IPS DF 6.9 (cell line): ENCODE data around the gene CST9L.

Experiments used
- DNase-seq: peaks from one replicate; pipeline ENCODE4 v3.0.0-alpha.2; 2013; ENCODE audit warnings: low read depth, low spot score
- H3K27ac ChIP-seq: one replicate; pipeline ENCODE4 v1.5.1; 2013; ENCODE audit warnings: low read length, control low read depth
- H3K27me3 ChIP-seq: 2 replicates; pipeline ENCODE4 v1.6.1; 2013; ENCODE audit warnings: mild to moderate bottlenecking, low read length; ENCODE audit not compliant: control insufficient read depth, insufficient read depth
- H3K36me3 ChIP-seq: 2 replicates; pipeline ENCODE4 v1.6.1; 2013; ENCODE audit warnings: low read length; ENCODE audit not compliant: control insufficient read depth, insufficient read depth
- H3K4me1 ChIP-seq: 2 replicates; pipeline ENCODE4 v1.6.1; 2013; ENCODE audit warnings: low read length; ENCODE audit not compliant: control insufficient read depth, insufficient read depth
- H3K4me3 ChIP-seq: 2 replicates; pipeline ENCODE4 v1.5.1; 2013; ENCODE audit warnings: mild to moderate bottlenecking, low read length
- H3K9me3 ChIP-seq: 2 replicates; pipeline ENCODE4 v1.6.1; 2013; ENCODE audit warnings: low read length, inconsistent platforms; ENCODE audit not compliant: control insufficient read depth, insufficient read depth
- WGBS: extraction: QIAGEN DNeasy Blood & Tissue Kit; methylation state at CpG from one replicate; pipeline ENCODE4 v1.1.7; 2013; ENCODE audit warnings: mixed read lengths, missing lambda C conversion rate; ENCODE audit not compliant: insufficient read length, insufficient coverage; 5-methylcytosine and 5-hydroxymethylcytosine counted together

Gene CST9L

DNA sequence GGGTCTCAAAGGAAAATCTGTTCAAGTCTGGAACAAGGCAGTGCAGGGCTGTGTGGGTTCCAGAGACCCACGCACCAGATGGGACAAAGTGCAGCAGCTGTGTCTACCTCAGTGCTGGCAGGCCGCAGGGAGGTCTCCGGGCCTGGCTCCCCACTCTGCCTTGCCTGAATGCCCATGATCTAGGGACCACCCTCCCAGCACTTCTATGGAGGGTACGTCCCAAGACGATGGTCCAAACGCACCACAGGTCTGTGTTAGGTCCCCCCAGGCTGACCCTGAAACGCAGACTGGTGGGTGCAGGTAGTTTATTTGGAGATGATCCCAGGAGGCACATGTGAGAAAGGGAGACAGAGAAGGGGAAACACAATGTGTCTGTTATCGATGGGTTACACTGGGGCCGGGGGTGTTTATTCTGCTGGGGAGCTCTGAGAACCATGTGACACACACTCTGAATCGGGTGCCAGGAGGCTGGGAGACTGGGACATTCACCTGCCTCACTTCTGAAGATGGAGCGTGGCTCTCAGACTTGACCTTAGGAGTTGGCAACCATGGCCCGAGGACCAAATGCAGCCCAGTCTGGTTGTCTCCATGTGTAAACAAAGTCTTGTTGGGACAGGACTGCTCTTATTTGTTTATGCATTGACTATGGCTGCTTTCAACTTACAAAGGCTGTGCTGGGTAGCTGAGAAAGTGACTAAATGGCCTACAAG lies 21.7 kb downstream of the CST9L start:
- no CpG with 5 or more reads among the region's 12 CpGs for WGBS
- Histone ChIP-seq H3K4me1 (no peaks in the 10 kb centered on the region), H3K27me3 (no peaks in the 10 kb centered on the region), H3K27ac (no peak overlapping the region), H3K9me3 (no peaks in the 10 kb centered on the region), H3K4me3 (no peak overlapping the region), H3K36me3 (no peaks in the 10 kb centered on the region)
- DNase-seq = no peak

DNA sequence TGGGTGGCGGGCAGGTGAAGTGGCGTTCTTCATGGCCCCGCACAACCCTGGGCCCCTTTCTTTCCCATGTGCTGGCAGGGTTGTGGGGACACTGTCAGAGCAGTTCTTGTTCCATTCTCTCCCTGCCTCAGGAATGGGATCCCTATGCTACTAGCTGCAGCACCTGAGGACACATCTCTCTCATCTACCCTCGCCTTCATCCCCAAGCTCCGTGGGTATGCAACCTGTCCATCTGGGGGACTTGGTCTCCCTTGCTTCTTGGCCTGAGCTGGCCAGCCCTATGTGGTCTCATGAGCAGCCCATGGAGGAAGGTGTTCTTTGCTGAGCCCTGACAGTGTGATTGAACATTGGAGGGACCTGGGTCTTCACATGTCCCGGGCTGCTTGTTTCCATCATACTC lies 24.2 kb downstream of the CST9L start:
- Histone ChIP-seq H3K4me3 (no peak overlapping the region), H3K4me1 (peaks cover 1% of the 10 kb centered on the region; the same call in 1 of the 2 replicates), H3K27ac (no peak overlapping the region), H3K9me3 (no peaks in the 10 kb centered on the region), H3K36me3 (no peaks in the 10 kb centered on the region), H3K27me3 (no peaks in the 10 kb centered on the region; the same call in 1 of the 2 replicates)
- no peak for DNase-seq
- no CpG with 5 or more reads among the region's 6 CpGs for WGBS

DNA sequence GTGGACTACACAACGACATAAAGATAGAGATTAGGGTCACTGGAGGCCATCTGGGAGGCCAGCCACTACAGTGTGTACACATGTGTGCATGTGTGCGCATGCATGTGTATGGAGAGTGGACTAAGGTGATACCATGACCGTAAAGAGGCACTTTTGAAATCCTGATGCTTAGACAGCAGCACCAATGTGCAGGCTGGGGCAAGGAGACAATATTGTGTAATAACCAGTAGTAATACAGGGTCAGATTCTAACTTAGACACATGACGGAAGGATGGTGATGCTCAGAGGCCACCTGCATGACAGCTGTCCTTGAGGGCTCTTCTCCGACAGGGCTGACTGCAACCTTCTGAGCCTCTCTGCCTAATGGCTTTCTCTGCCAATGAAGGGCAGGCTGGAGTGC lies 25.5 kb downstream of the CST9L start:
- WGBS = no CpG with 5 or more reads among the region's 5 CpGs
- DNase-seq = no peak
- H3K36me3 ChIP-seq = no peaks in the 10 kb centered on the region

DNA sequence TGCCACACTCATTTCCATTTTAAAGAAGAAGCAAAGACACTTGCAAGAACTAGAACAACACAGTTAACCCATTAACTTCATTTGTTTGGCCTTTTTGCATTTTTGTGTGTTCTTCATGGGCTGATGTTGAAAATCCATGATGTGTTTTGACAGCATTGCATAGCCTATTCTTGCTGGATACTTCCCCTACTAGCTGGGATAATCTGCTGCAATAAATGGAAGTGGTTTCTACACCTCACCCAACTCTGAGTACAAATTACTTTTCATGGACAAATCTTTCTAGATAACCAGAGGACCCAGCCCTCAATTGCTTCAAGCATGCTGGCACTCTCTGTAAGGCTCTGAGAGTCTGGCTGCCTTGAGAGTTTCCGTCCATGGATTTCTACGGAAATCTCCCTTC lies 26.5 kb downstream of the CST9L start:
- peaks cover 1% of the 10 kb centered on the region; the same call in 1 of the 2 replicates for H3K4me1 ChIP-seq
- no peaks in the 10 kb centered on the region for H3K9me3 ChIP-seq
- H3K27me3 ChIP-seq = no peaks in the 10 kb centered on the region; the same call in 1 of the 2 replicates
- no peaks in the 10 kb centered on the region for H3K36me3 ChIP-seq
- H3K27ac ChIP-seq = no peak overlapping the region
- no CpG with 5 or more reads among the region's 2 CpGs for WGBS
- no peak overlapping the region for H3K4me3 ChIP-seq
- no peak for DNase-seq

More for the DNA sequence above, 25.5 kb downstream of the CST9L start:
- Histone ChIP-seq H3K9me3 (no peaks in the 10 kb centered on the region), H3K27ac (no peak overlapping the region), H3K27me3 (no peaks in the 10 kb centered on the region; the same call in 1 of the 2 replicates), H3K4me1 (peaks cover 1% of the 10 kb centered on the region; the same call in 1 of the 2 replicates), H3K4me3 (no peak overlapping the region)

DNA sequence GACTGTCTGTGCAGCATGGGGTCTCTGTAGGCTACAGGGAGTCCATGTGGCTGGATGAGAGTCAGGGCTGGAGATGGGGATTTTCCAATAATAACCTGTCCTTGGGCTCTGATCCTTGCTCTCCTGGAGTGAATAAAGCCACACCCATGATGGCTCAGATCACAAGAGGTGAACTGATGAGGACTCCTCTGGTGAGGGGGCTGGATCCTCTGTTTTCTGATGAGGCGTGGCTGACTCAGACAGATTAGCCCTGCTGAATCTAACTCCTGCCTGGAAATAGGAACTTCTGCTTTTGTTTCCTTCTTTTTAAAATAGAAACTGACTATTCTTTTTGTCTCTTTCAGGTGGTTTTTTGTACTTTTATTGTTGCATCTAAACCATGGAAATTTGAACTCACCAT lies 27.0 kb downstream of the CST9L start:
- no peaks in the 10 kb centered on the region for H3K9me3 ChIP-seq
- no peak overlapping the region for H3K4me3 ChIP-seq
- no peaks in the 10 kb centered on the region; the same call in 1 of the 2 replicates for H3K27me3 ChIP-seq
- no peak for DNase-seq
- WGBS = no CpG with 5 or more reads among the region's 1 CpG
- peaks cover 1% of the 10 kb centered on the region; the same call in 1 of the 2 replicates for H3K4me1 ChIP-seq
- no peaks in the 10 kb centered on the region for H3K36me3 ChIP-seq
- H3K27ac ChIP-seq = no peak overlapping the region

DNA sequence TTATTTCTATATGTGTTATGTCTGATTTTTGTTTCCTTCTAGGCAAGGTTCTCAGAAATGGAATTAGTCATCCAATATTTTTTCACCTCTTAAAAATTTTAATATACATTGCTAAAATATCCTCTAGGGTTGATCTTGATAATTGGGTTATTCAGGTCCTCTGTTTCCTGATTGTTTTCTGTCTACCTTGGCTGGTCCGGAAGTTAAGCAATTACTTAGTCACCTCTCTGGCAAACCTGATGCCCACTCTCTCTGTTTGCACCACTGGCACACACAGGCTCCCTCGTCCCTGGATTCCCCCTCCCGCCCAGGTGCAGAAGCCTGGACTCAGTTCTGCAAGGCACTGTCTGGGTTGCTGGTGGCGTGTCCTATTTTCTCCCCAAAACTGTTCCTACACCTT lies 27.7 kb downstream of the CST9L start:
- WGBS = no CpG with 5 or more reads among the region's 4 CpGs
- DNase-seq = no peak
- Histone ChIP-seq H3K27ac (no peak overlapping the region), H3K27me3 (no peaks in the 10 kb centered on the region; the same call in 1 of the 2 replicates), H3K4me3 (no peak overlapping the region), H3K4me1 (peaks cover 1% of the 10 kb centered on the region; the same call in 1 of the 2 replicates), H3K9me3 (no peaks in the 10 kb centered on the region), H3K36me3 (no peaks in the 10 kb centered on the region)

DNA sequence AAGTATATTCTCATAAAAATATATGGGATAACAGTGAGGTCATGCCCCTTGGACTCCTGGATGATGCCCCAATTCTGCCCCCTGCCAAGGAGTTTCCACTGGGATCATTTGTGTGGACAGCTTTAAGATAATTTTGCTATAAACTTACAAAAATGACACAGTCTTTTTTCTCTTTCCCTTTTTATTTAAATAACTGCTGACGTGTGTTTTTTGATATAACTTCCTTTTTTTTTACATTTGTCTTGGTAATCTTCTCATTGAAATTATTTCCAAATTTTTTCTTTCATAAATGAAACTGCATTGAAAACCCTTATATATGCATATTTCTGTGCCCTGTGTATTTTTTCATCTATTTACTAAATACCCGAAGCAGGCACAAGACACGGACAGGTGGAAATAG lies 31.3 kb downstream of the CST9L start:
- Histone ChIP-seq H3K36me3 (no peaks in the 10 kb centered on the region), H3K4me1 (peaks cover 1% of the 10 kb centered on the region; the same call in 1 of the 2 replicates), H3K4me3 (no peak overlapping the region), H3K9me3 (no peaks in the 10 kb centered on the region), H3K27ac (no peak overlapping the region), H3K27me3 (no peaks in the 10 kb centered on the region; the same call in 1 of the 2 replicates)
- DNase-seq = no peak
- WGBS = no CpG with 5 or more reads among the region's 3 CpGs

DNA sequence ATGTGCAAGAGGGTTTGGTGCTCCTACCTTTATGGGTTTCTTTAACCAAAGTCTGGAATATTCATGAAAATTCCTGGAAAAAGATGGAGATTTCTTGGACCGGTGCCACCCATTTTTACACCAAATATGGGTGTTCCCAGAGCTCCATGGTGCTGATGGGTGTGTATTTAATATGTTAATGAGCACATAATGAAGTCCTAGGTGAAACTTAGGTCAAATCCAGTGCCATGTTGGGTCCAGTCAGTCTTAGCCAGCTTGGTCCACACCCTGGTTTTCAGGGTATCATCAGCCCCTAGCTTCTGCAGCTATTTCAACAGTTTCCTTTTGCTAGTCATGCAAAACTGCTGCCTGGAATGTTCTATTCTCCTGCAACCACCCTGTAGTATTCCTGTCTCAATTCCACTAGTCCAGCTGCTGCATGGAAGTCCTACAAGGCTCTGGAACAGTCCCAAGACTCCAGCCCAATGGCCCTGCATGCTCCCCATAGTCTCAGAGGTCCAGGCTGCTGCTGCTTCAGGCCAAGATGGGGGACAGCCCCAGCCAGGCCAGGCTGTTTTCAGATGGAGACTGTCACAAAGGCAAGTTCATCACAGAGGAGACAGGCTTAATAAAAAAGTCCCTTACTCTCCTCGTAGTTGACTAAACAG lies 31.8 kb downstream of the CST9L start:
- Histone ChIP-seq H3K36me3 (no peaks in the 10 kb centered on the region), H3K9me3 (no peaks in the 10 kb centered on the region), H3K27ac (no peak overlapping the region), H3K4me1 (peaks cover 2% of the 10 kb centered on the region; the same call in 1 of the 2 replicates), H3K27me3 (no peaks in the 10 kb centered on the region; the same call in 1 of the 2 replicates), H3K4me3 (no peak overlapping the region)
- DNase-seq = no peak
- WGBS = no CpG with 5 or more reads among the region's 2 CpGs

DNA sequence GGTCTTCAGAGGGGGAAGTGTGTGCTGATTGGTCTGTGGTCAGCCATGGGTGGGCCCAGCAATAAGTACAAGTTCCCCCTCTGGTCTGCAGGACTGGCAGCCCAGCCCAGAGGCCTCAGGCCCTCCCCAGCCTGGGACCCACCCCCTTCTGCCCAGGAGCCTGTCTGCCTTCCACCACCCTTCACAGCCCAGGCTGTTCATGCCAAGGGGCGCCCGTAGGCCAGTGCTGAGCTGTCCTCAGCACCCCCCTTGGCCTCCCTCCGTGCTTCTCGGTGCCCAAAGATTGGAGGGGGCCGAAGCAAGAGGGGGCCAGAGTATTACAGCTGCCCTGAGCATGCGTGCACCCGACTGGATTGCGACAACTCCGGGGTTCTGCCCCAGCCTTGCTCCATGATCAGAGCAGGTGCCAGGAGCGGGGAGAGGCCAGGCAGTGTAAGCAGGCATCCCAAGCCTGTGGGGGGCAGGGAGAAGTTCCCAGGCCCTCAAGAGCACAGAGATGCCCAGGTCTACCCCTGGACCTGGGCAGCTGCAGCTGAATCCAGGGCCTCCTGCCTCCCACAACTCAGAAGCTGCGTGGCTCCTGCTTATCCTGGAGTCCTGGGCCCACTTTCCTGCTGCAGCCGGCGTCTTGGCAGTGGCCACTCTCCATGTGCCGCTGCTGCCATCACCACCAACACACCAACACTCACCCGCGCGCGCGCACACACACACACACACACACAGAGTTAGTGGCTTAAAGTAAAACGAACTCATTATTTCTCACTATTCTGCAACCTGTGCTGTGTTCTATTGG lies 33.3 kb downstream of the CST9L start:
- Histone ChIP-seq H3K27ac (no peak overlapping the region), H3K9me3 (no peaks in the 10 kb centered on the region), H3K4me3 (no peak overlapping the region), H3K27me3 (no peaks in the 10 kb centered on the region), H3K4me1 (peaks cover 1% of the 10 kb centered on the region; the same call in 1 of the 2 replicates), H3K36me3 (no peaks in the 10 kb centered on the region)
- WGBS = no CpG with 5 or more reads among the region's 20 CpGs
- no peak for DNase-seq

DNA sequence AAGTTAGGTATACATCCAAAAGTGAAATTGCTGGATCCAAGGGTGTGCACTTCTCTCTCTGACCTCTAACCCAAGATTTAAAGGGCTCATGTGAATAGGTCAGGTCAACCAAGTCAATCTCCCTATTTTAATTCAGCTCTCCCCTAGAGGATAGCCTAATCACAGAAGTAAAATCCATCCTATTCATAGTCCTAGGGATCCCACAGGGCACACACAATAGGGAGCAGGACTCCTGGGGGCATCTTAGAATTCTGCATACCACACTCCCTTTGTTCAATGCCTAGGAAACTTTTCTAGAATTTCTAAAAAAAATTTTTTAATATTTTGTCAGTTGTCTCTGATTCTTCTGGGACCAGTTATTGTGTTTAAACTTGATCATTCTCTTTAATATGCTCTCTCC lies 35.1 kb downstream of the CST9L start:
- H3K4me3 ChIP-seq = no peak overlapping the region
- peak; percentile 39 for DNase-seq
- H3K9me3 ChIP-seq = no peaks in the 10 kb centered on the region
- peaks cover 1% of the 10 kb centered on the region; the same call in 1 of the 2 replicates for H3K4me1 ChIP-seq
- H3K27ac ChIP-seq = no peak overlapping the region
- no peaks in the 10 kb centered on the region for H3K27me3 ChIP-seq
- H3K36me3 ChIP-seq = no peaks in the 10 kb centered on the region
